Tibial artery (tissue), 4 donors: Measurements from ENCODE around the gene MACROD2.
"Not testable (repeated sequence)": the region's sequence is repeated elsewhere in the genome, so short reads cannot be mapped to it uniquely, and the experiment has no call there.

Experiments
- DNase-seq, 2 donors: peaks; one replicate each; pipeline ENCODE4 v3.0.0-alpha.2; 2019
- H3K27ac ChIP-seq, 2 donors: fragments of 200-600 bp; sonication (generic) in 1 of 2; 1 replicate in 1 of 2; 2 replicates in 1 of 2; pipeline ENCODE4 v1.5.1; 2018 to 2019; ENCODE audit warnings: mild to moderate bottlenecking in 1 of 2
- H3K27me3 ChIP-seq, 2 donors: fragments of 200-600 bp; sonication (generic) in 1 of 2; one replicate each; pipeline versions ENCODE4 v1.5.1 to v1.6.0; 2016 to 2019
- H3K36me3 ChIP-seq, 3 donors: fragments of 200-600 bp; sonication (generic) in 2 of 3; one replicate each; pipeline ENCODE4 v1.5.1; 2016 to 2019; ENCODE audit warnings: mild to moderate bottlenecking in 2 of 3
- H3K4me1 ChIP-seq, 4 donors: fragments of 200-600 bp; sonication (generic) in 2 of 4; 1 replicate in 3 of 4; 2 replicates in 1 of 4; pipeline ENCODE4 v1.5.1; 2016 to 2019
- H3K4me3 ChIP-seq, 2 donors: fragments of 200-600 bp; sonication (generic) in 1 of 2; 1 replicate in 1 of 2; 2 replicates in 1 of 2; pipeline ENCODE4 v1.5.1; 2018 to 2019; ENCODE audit warnings: mild to moderate bottlenecking in 2 of 2
- H3K9me3 ChIP-seq, 3 donors: fragments of 200-600 bp; sonication (generic) in 1 of 3; one replicate each; pipeline ENCODE4 v1.5.1; 2016 to 2019
- CTCF ChIP-seq, 2 experiments: fragments of 200-600 bp in 1 of 2; fragments of 450-650 bp in 1 of 2; IDR thresholded peaks; one replicate each; pipeline ENCODE4 v1.5.1; 2017 to 2019; ENCODE audit warnings: antibody characterized with exemption in 2 of 2, mild to moderate bottlenecking in 1 of 2, moderate library complexity in 1 of 2
- intact Hi-C: fragments of 100-400 bp; cut with DNase I; formaldehyde crosslinking; loops from one replicate; pipeline ENCODE4 v1.15.0; 2023; ENCODE audit warnings: low total_unique reads

Gene MACROD2

DNA sequence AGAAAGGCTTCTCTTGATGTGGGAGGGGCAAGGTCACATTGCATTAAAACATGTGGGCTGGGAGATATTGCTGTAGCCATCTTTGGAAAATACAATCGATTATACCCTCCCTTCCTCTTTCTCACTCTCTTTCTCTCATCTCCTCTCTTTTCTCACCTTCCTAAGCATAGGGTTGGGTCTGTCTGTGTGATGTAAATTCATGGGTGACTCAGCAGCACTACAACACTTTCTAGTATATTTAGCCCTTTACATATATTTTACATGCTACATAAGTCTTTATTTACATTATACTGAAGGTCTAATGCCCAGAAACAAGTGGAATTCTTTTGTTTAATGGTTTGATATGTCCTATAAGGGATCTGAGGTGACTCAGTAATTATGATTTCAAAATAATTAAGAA, 976.9 kb downstream of the MACROD2 start:
- no peaks in the 10 kb centered on the region for H3K9me3 ChIP-seq
- H3K27ac ChIP-seq: no peak overlapping the region
- intact Hi-C loops: no loop called here
- H3K27me3 ChIP-seq: no peaks in the 10 kb centered on the region
- no peaks in the 10 kb centered on the region for H3K36me3 ChIP-seq
- TF ChIP-seq CTCF (IDR thresholded peaks at IDR 0.05): no peak
- H3K4me1 ChIP-seq: no peaks in the 10 kb centered on the region
- H3K4me3 ChIP-seq: no peak overlapping the region
- no peak for DNase-seq

GRCh38 chr20:14972690-14973089, 977.4 kb downstream of the MACROD2 start:
- H3K9me3 ChIP-seq: no peaks in the 10 kb centered on the region

GRCh38 chr20:14979453-14979986, 984.2 kb downstream of the MACROD2 start:
- intact Hi-C loops: no loop called here
- no peak for TF ChIP-seq CTCF (IDR thresholded peaks at IDR 0.05)
- Histone ChIP-seq H3K4me3 (no peak overlapping the region), H3K36me3 (no peaks in the 10 kb centered on the region), H3K9me3 (peaks cover 0 to 8% (median 6%) of the 10 kb centered on the region in 3 donors), H3K27me3 (no peaks in the 10 kb centered on the region), H3K27ac (no peak overlapping the region), H3K4me1 (no peaks in the 10 kb centered on the region)
- DNase-seq: no peak

More at GRCh38 chr20:14972690-14973089, 977.4 kb downstream of the MACROD2 start:
- Histone ChIP-seq H3K27me3 (no peaks in the 10 kb centered on the region), H3K36me3 (no peaks in the 10 kb centered on the region), H3K4me1 (no peaks in the 10 kb centered on the region), H3K27ac (no peak overlapping the region), H3K4me3 (no peak overlapping the region)
- intact Hi-C loops: no loop called here
- DNase-seq: no peak
- TF ChIP-seq CTCF (IDR thresholded peaks at IDR 0.05): no peak

DNA sequence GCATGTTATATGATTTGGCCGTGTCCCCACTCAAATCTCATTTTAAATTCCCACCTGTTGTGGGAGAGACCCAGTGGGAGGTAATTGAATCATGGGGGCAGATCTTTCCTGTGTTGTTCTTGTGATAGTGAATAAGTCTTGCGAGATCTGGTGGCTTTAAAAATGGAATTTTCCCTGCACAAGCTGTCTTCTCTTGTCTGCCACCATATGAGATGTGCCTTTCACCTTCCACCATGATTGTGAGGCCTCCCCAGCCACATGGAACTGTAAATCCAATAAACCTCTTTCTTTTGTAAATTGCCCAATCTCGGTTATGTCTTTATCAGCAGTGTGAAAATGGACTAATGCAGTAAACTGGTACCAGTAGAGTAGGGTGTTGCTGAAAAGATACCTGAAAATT, 986.2 kb downstream of the MACROD2 start:
- H3K4me3 ChIP-seq, H3K27me3 ChIP-seq, DNase-seq, intact Hi-C loops, H3K9me3 ChIP-seq, H3K27ac ChIP-seq, H3K36me3 ChIP-seq: not testable (repeated sequence)
- peaks cover 0 to 17% (median 8%) of the 10 kb centered on the region in 4 donors for H3K4me1 ChIP-seq

- intact Hi-C loops, H3K36me3 ChIP-seq: not testable (repeated sequence)
These were observed 987.0 kb downstream of the MACROD2 start for GRCh38 chr20:14982324-14982723.

GRCh38 chr20:14984305-14984704, 989.0 kb downstream of the MACROD2 start:
- no peaks in the 10 kb centered on the region for H3K27me3 ChIP-seq
- H3K9me3 ChIP-seq: peaks cover 0 to 8% (median 6%) of the 10 kb centered on the region in 3 donors
- H3K4me3 ChIP-seq: no peak overlapping the region
- intact Hi-C loops: no loop called here
- H3K27ac ChIP-seq: no peak overlapping the region
- no peak for TF ChIP-seq CTCF (IDR thresholded peaks at IDR 0.05)
- no peak for DNase-seq
- H3K36me3 ChIP-seq: no peaks in the 10 kb centered on the region
- peaks cover 0 to 19% (median 8%) of the 10 kb centered on the region in 4 donors for H3K4me1 ChIP-seq

More at GRCh38 chr20:14982324-14982723, 987.0 kb downstream of the MACROD2 start:
- not testable (repeated sequence) for H3K4me3 ChIP-seq, H3K27ac ChIP-seq, H3K9me3 ChIP-seq, DNase-seq, H3K27me3 ChIP-seq
- H3K4me1 ChIP-seq: peaks cover 0 to 19% (median 8%) of the 10 kb centered on the region in 4 donors
